K562 (cell line): ENCODE measurements around the gene CD160. TPM values are rescaled to one million over a fixed set of nuclear protein-coding genes. Genes with fewer than 3 reads are reported as not detected.

Source experiments
- ARID4B ChIP-seq: sonication (generic); formaldehyde crosslinking; IDR thresholded peaks from 2 replicates; pipeline ENCODE4 v1.8.0; 2022; ENCODE audit warnings: mild to moderate bottlenecking, missing genetic modification reagents
- MITF ChIP-seq: IDR thresholded peaks from 2 replicates; pipeline ENCODE4 v1.6.1; 2014; ENCODE audit warnings: antibody characterized with exemption
- MLLT1 ChIP-seq, 2 experiments: fragments of 450-650 bp; IDR thresholded peaks; 2 replicates each; pipeline ENCODE4 v1.6.1; 2016
- PTRF ChIP-seq: fragments of 450-650 bp; IDR thresholded peaks from 2 replicates; pipeline ENCODE4 v1.6.1; 2016; ENCODE audit warnings: mild to moderate bottlenecking, missing genetic modification characterization, missing compliant biosample characterization
- RAD51 ChIP-seq: fragments of 450-650 bp; IDR thresholded peaks from 2 replicates; pipeline ENCODE4 v1.7.1; 2016; ENCODE audit warnings: low read depth, mild to moderate bottlenecking, borderline replicate concordance
- REST ChIP-seq, 2 experiments: fragments of 450-650 bp; formaldehyde crosslinking in 1 of 2; IDR thresholded peaks; 2 replicates each; pipeline versions ENCODE4 v1.4.0 to v1.6.1; 2014 to 2020; ENCODE audit warnings: mild to moderate bottlenecking in 2 of 2, borderline replicate concordance in 1 of 2, low read depth in 1 of 2
- SAFB ChIP-seq: fragments of 200-400 bp; formaldehyde crosslinking; IDR thresholded peaks from 2 replicates; pipeline ENCODE4 v1.6.1; 2017; ENCODE audit warnings: low read depth, low read length, borderline replicate concordance
- TCFL5 ChIP-seq: fragments of 250-450 bp; sonication (Bioruptor Pico); conservative IDR thresholded peaks from 2 replicates; pipeline ENCODE4 v1.6.1; 2021; ENCODE audit warnings: mild to moderate bottlenecking, moderate library complexity, matching md5 sums
- polyA plus RNA-seq, 8 experiments: library from polyadenylated mRNA; depleted of rRNA in 4 of 8; stranded (reverse) in 5 of 8; unstranded in 3 of 8; fragments of >200 nt; fragmentation: Nextera tagmentation in 2 of 8; fragmentation: Illumina TruSeq in 1 of 8; extraction: Ambion mirVana in 2 of 8; extraction: Trizol in 1 of 8; gene quantifications; 2 replicates each; pipeline versions ENCODE4 v1.2.1 to v1.2.3, GENCODE V29; 2011 to 2014; ENCODE audit warnings: inconsistent platforms in 1 of 8, missing spikeins in 1 of 8
- total RNA-seq, 7 experiments: library from RNA; depleted of rRNA in 6 of 7; stranded (reverse); fragments of >200 nt in 6 of 7; fragmentation: Illumina TruSeq in 2 of 7; extraction: Trizol in 2 of 7; gene quantifications; 2 replicates each; pipeline versions ENCODE4 v1.2.1 to v1.2.3, GENCODE V29; 2011 to 2021; ENCODE audit warnings: low replicate concordance in 1 of 7

The CD160 gene
- total and polyA plus RNA-seq, 9 of the 15 experiments (the other 6 are each of a cell fraction or from before 2014, with no cell fraction given): 0.01 TPM; not detected in 8

GRCh38 chr1:145720556-145720877 is 1.2 kb downstream of the CD160 start (continued):
- TF ChIP-seq MITF (no peak), TCFL5 (CRISPR knock-in tag) (no peak), ARID4B (CRISPR knock-in tag) (no peak), REST (IDR thresholded peaks at IDR 0.05; ENCODE audit: borderline replicate concordance) (no peak), REST (CRISPR knock-in tag; IDR thresholded peaks at IDR 0.05; ENCODE audit: low read depth) (no peak), MLLT1 (IDR thresholded peaks at IDR 0.05) (no peak), PTRF (tag) (no peak), SAFB (no peak), RAD51 (no peak)
